Gastroesophageal sphincter (tissue), 4 donors: Measurements from ENCODE around the gene NAP1L4. TPM values are rescaled to one million over a fixed set of nuclear protein-coding genes. Genes with fewer than 3 reads are reported as not detected.

Experiments
- ATAC-seq: fragments of 150-250 bp; one replicate; pipeline ENCODE4 v1.9.1; 2016; ENCODE audit warnings: mild to moderate bottlenecking, moderate library complexity
- H3K27ac ChIP-seq, 4 donors: fragments of 200-600 bp; sonication (generic) in 3 of 4; 1 replicate in 3 of 4; 2 replicates in 1 of 4; pipeline ENCODE4 v1.5.1; 2016 to 2019
- H3K27me3 ChIP-seq: fragments of 200-600 bp; sonication (generic); one replicate; pipeline ENCODE4 v1.5.1; 2019
- H3K36me3 ChIP-seq, 2 donors: fragments of 200-600 bp; sonication (generic); one replicate each; pipeline ENCODE4 v1.5.1; 2019; ENCODE audit warnings: control low read depth in 1 of 2
- H3K4me1 ChIP-seq, 3 donors: fragments of 200-600 bp; sonication (generic); 1 replicate in 2 of 3; 2 replicates in 1 of 3; pipeline ENCODE4 v1.5.1; 2016 to 2019; ENCODE audit warnings: control low read depth in 2 of 3
- H3K4me3 ChIP-seq, 2 donors: fragments of 200-600 bp; sonication (generic); one replicate each; pipeline ENCODE4 v1.5.1; 2019; ENCODE audit warnings: mild to moderate bottlenecking in 1 of 2, moderate library complexity in 1 of 2
- H3K9me3 ChIP-seq, 3 donors: fragments of 200-600 bp; sonication (generic); one replicate each; pipeline ENCODE4 v1.5.1; 2017 to 2019; ENCODE audit warnings: control low read depth in 2 of 3
- CTCF ChIP-seq, 4 experiments: fragments of 200-600 bp in 2 of 4; fragments of 450-650 bp in 2 of 4; sonication (generic) in 1 of 4; IDR thresholded peaks; one replicate each; pipeline ENCODE4 v1.5.1; 2017 to 2019; ENCODE audit warnings: antibody characterized with exemption in 4 of 4, mild to moderate bottlenecking in 2 of 4, moderate library complexity in 2 of 4
- EP300 ChIP-seq: sonication (generic); formaldehyde crosslinking; IDR thresholded peaks from one replicate; pipeline ENCODE4 v1.6.1; 2017; ENCODE audit warnings: antibody characterized with exemption, mild to moderate bottlenecking
- POLR2A ChIP-seq, 2 donors: fragments of 450-650 bp; IDR thresholded peaks; one replicate each; pipeline ENCODE4 v1.6.1; 2017; ENCODE audit warnings: antibody characterized with exemption in 2 of 2, mild to moderate bottlenecking in 2 of 2, moderate library complexity in 1 of 2
- POLR2AphosphoS5 ChIP-seq: sonication (generic); formaldehyde crosslinking; IDR thresholded peaks from one replicate; pipeline ENCODE4 v1.6.1; 2017; ENCODE audit warnings: antibody characterized with exemption
- WGBS, 2 donors: methylation state at CpG; one replicate each; pipeline ENCODE4 v1.1.5; 2018; ENCODE audit warnings: low coverage in 1 of 2; 5-methylcytosine and 5-hydroxymethylcytosine counted together
- total RNA-seq, 4 donors: library from RNA; depleted of rRNA; stranded (reverse); fragments of >200 nt; gene quantifications; one replicate each; pipeline ENCODE4 v1.1.0, GENCODE V29; 2016

Gene NAP1L4
- total RNA-seq, 4 donors from 2014 or later, result 107 to 175 (median 137) TPM

- H3K9me3 ChIP-seq, result no peaks in the 10 kb centered on the region
- H3K4me1 ChIP-seq, result peaks cover 0 to 28% (median 7%) of the 10 kb centered on the region in 3 donors
- H3K36me3 ChIP-seq, result peaks cover 0 to 9% of the 10 kb centered on the region in 2 donors
- ATAC-seq, result no peak
- H3K27ac ChIP-seq, result no peak overlapping the region
- H3K4me3 ChIP-seq, result no peak overlapping the region
- TF ChIP-seq EP300 (no peak), POLR2A (IDR thresholded peaks at IDR 0.05) (no peak), CTCF (IDR thresholded peaks at IDR 0.05) (no peak), POLR2AphosphoS5 (no peak)
- H3K27me3 ChIP-seq, result no peaks in the 10 kb centered on the region
- no CpG with 5 or more reads among the region's 13 CpGs for WGBS, 2 donors
Observed at GRCh38 chr11:2995031-2995561, 3.0 kb upstream of the NAP1L4 start.

- Histone ChIP-seq H3K9me3 (no peaks in the 10 kb centered on the region), H3K27me3 (no peaks in the 10 kb centered on the region), H3K4me3 (no peak overlapping the region), H3K36me3 (peaks cover 0 to 1% of the 10 kb centered on the region in 2 donors), H3K4me1 (peaks cover 0 to 30% (median 13%) of the 10 kb centered on the region in 3 donors), H3K27ac (no peak overlapping the region)
- no peak for ATAC-seq
- TF ChIP-seq POLR2A (IDR thresholded peaks at IDR 0.05), result no peak
- TF ChIP-seq POLR2AphosphoS5, result no peak
- 88 to 100% methylated on average over 1 to 3 of the region's 4 CpGs for WGBS, 2 donors
Observed at GRCh38 chr11:2994336-2994730, 2.2 kb upstream of the NAP1L4 start.

GRCh38 chr11:2992997-2993325, 832 bp upstream of the NAP1L4 start:
- no peak for ATAC-seq
- TF ChIP-seq POLR2A (IDR thresholded peaks at IDR 0.05) (no peak), CTCF (IDR thresholded peaks at IDR 0.05) (no peak), POLR2AphosphoS5 (no peak), EP300 (no peak)
- H3K4me3 ChIP-seq, result peak overlapping the region in 1 of 2 donors; percentile 81
- no peaks in the 10 kb centered on the region for H3K27me3 ChIP-seq
- H3K9me3 ChIP-seq, result no peaks in the 10 kb centered on the region
- H3K36me3 ChIP-seq, result no peaks in the 10 kb centered on the region
- 76% methylated on average over 2 of the region's 7 CpGs; no CpG with 5 or more reads in 1 of the 2 donors for WGBS, 2 donors
- H3K27ac ChIP-seq, result no peak overlapping the region
- H3K4me1 ChIP-seq, result peaks cover 0 to 44% (median 26%) of the 10 kb centered on the region in 3 donors

- 0% methylated on average over 7 to 9 of the region's 79 CpGs for WGBS, 2 donors
- H3K27ac ChIP-seq, result peak overlapping the region; percentile 78 to 98 (median 96)
- peak overlapping the region; percentile 79 to 81 for H3K4me3 ChIP-seq
- peak; percentile 91 for ATAC-seq
- H3K4me1 ChIP-seq, result peaks cover 0 to 57% (median 28%) of the 10 kb centered on the region in 3 donors
- H3K36me3 ChIP-seq, result no peaks in the 10 kb centered on the region
- H3K27me3 ChIP-seq, result no peaks in the 10 kb centered on the region
- no peaks in the 10 kb centered on the region for H3K9me3 ChIP-seq
- TF ChIP-seq POLR2A (IDR thresholded peaks at IDR 0.05) (no peak), POLR2AphosphoS5 (no peak), EP300 (no peak), CTCF (IDR thresholded peaks at IDR 0.05) (no peak)
Observed at GRCh38 chr11:2991452-2992233, 486 bp downstream of the NAP1L4 start.

- no peak for ATAC-seq
Observed at GRCh38 chr11:2990617-2991451, 1.3 kb downstream of the NAP1L4 start.

More at GRCh38 chr11:2990617-2991451, 1.3 kb downstream of the NAP1L4 start:
- TF ChIP-seq EP300, result no peak
- no peak for TF ChIP-seq CTCF (IDR thresholded peaks at IDR 0.05)
- TF ChIP-seq POLR2AphosphoS5, result no peak
- no peak for TF ChIP-seq POLR2A (IDR thresholded peaks at IDR 0.05)
- Histone ChIP-seq H3K27ac (peak overlapping the region; percentile 78 to 98 (median 96)), H3K9me3 (no peaks in the 10 kb centered on the region), H3K4me3 (peak overlapping the region; percentile 79 to 81), H3K4me1 (peaks cover 0 to 63% (median 28%) of the 10 kb centered on the region in 3 donors), H3K27me3 (no peaks in the 10 kb centered on the region), H3K36me3 (no peaks in the 10 kb centered on the region)
- 4% methylated on average over 16 to 17 of the region's 17 CpGs for WGBS, 2 donors
